HG03460 (cell line): ENCODE data around the gene ZNF408.
"Not testable (repeated sequence)": the region's sequence is repeated elsewhere in the genome, so short reads cannot be mapped to it uniquely, and the experiment has no call there.

Experiments
- ATAC-seq: cut with Tn5 transposase; IDR thresholded peaks from one replicate; pipeline ENCODE4 v1.9.1; 2021; ENCODE audit not compliant: unreplicated experiment

ZNF408 gene

DNA sequence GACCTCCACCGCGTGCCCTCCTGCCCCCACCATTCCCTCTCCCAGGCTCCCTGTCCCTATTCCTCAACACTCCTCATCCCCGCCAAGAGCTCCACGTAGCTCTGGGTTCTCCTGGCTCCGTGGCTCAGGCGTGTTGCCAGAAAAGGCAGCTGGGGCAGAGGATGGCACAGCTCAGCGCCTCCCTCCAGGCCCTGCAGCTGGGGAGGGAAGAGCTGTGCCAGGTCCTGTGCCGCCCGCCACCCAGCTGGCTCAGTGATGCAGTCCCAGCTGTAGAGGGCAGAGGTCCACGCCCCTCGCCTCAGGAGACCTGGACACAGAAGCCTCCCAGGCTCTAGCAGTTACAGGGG lies 4.6 kb upstream of the ZNF408 start:
- no peak for ATAC-seq

DNA sequence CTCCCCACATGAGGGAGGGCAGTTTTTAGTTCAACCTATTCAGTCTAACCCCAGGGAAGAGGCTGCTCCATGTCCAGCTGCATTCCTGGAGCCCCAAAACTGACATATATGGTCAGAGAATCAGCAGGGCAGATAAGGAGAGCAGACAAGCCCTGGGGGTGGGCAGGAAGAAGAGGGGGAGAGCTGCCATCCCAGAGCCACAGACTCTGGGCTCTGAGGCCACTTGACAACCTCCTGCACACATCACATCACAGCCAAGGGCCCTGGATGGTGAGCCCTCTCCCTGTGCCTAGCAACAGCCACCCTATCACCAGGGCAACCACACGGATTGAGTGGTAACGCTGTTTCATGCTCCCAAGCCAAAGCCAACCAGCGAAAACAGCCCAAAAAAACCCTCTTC lies 3.5 kb upstream of the ZNF408 start:
- no peak for ATAC-seq

- no peak for ATAC-seq
Observed at GRCh38 chr11:46697723-46698122, 3.1 kb upstream of the ZNF408 start.

GRCh38 chr11:46698597-46698996 lies 2.2 kb upstream of the ZNF408 start:
- no peak for ATAC-seq

GRCh38 chr11:46701078-46701654 lies 335 bp downstream of the ZNF408 start:
- no peak for ATAC-seq

DNA sequence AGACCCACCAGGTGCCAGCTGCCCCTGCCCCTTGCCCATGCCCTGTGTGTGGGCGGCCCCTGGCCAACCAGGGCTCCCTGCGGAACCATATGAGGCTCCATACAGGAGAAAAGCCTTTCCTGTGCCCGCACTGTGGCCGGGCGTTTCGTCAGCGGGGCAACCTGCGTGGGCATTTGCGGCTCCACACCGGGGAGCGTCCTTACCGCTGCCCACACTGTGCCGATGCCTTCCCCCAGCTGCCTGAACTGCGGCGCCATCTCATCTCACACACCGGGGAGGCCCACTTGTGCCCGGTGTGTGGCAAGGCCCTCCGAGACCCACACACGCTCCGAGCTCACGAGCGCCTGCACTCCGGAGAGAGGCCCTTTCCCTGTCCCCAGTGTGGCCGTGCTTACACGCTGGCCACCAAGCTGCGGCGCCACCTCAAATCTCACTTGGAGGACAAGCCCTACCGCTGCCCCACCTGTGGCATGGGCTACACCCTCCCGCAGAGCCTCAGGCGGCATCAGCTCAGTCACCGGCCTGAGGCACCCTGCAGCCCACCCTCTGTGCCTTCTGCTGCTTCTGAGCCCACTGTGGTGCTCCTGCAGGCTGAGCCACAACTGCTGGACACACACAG lies 4.3 kb downstream of the ZNF408 start:
- ATAC-seq = no peak

GRCh38 chr11:46706886-46707285 lies 6.1 kb downstream of the ZNF408 start:
- no peak for ATAC-seq

DNA sequence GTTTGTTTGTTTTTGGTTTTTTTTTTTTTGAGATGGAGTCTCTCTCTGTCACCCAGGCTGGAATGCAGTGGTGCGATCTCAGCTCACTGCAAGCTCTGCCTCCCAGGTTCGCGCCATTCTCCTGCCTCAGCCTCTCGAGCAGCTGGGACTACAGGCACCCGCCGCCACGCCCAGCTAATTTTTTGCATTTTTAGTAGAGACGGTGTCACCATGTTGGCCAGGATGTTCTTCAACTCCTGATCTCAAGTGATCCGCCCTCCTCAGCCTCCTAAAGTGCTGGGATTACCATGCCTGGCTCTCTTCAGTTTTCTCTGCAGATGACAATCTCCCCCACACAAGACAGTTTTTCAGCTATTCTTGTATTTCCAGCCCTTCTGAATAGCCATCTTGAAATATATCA lies 8.5 kb downstream of the ZNF408 start:
- ATAC-seq = not testable (repeated sequence)

GRCh38 chr11:46710821-46711269 lies 10.0 kb downstream of the ZNF408 start:
- no peak for ATAC-seq

DNA sequence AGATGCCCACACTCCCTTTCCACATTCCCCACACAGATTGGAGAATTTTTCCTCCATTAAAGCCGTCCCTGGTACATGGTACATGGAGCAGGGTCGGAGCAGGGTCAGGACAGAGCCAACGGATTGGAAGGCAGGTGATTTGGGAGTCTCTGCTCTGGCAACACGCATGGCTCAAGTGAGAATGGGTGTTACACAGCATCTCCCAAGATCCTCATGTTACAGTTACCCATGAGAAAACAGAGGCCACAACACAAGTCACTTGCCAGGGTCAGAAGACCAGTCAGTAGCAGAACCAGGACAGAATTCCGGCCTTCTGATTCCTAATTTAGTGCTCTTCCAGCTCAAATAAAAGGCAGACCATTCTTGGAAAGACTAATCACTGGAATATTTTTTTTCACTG lies 10.5 kb downstream of the ZNF408 start:
- no peak for ATAC-seq

DNA sequence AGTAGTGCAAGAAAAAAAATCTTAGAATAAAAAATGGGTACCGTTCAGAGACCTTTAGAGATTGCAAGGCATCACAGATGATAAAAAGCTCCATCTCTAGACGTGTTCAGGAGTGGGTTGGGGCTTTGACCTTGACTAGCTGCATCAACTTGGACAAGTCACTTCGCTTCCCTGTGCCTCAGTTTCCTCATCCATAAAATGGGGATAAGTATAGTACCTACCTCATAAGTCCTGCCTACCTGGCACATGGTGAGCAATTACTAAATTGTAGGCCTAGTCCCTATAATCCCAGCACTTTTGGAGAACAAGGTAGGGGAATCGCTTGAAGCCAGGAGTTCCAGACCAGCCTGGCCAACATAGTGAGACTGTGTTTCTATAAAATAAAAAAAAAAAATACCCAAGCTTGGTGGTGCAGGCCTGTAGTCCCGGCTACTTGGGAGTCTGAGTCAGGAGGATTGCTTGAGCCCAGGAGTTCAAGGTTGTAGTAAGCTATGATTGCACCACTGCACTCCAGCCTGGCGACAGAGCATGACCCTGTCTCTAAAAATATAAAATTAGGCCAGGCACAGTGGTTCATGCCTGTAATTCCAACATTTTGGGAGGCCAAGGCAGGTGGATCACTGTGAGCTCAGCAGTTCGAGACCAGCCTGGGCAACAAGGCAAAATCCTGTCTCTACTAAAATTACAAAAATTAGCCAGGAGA lies 12.2 kb downstream of the ZNF408 start:
- ATAC-seq = no peak

DNA sequence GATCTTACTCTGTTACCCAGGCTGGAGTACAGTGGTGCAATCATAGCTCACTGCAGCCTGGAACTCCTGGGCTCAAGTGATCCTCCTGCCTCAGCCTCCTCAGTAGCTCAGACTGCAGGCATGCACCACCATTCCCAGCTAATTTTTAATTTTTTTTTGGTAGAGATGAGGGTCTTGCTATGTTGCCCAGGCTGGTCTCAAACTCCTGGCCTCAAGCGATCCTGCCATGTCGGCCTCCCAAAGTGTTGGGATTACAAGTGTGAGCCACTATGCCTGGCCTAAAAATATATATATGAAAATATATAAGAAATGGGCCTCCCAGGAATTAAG lies 17.0 kb downstream of the ZNF408 start:
- ATAC-seq = not testable (repeated sequence)

DNA sequence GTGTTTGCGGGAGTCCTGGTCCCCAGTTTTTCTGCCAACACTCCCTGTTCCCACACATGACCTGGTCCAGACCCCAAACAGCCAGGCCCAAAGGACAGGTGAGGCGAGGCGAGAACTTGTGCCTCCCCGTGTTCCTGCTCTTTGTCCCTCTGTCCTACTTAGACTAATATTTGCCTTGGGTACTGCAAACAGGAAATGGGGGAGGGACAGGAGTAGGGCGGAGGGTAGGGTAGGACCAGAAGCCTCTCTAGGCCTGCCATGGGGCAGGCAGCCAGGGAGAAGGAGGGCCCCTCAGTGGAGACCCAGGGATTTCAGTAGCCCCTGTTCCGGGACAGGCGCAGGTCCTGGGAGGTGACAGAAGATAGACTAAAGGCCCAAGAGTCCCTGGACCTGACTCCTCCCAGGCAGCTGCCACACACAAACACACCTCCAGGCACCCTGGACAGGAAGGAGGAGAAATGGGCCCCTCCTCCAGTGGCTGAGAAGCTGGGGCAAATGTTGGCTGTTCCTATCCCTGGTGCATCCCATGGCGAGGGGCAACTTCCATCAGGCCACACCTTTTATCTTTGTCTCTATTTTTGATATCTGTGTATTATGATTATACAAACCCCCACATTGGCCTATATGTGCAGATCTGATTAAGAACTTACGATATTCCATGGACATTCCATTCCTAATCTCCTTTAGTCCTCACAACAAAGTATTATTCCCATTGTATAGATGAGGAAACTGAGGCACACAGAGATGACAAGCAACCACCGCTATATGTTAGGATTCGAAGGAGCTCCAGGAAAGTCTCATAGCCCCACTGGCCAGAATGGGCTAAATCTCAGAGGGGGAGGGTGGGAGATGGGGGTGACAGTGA lies 17.6 kb downstream of the ZNF408 start:
- ATAC-seq = no peak

GRCh38 chr11:46719048-46719542 lies 18.3 kb downstream of the ZNF408 start, which contains the start of gene F2:
F2 (plus strand) TSS chr11:46719213; CDS start chr11:46719236, 23 bp downstream.
- ATAC-seq = no peak

GRCh38 chr11:46719543-46720218 lies 18.9 kb downstream of the ZNF408 start:
- no peak for ATAC-seq

GRCh38 chr11:46721286-46721685 lies 20.5 kb downstream of the ZNF408 start:
- ATAC-seq = no peak

- ATAC-seq = no peak
Observed at GRCh38 chr11:46722566-46723358, 21.9 kb downstream of the ZNF408 start.

GRCh38 chr11:46723359-46723680 lies 22.5 kb downstream of the ZNF408 start:
- ATAC-seq = no peak

- no peak for ATAC-seq
Observed at GRCh38 chr11:46724088-46724487, 23.3 kb downstream of the ZNF408 start.
